Measurements from ENCODE around the gene LTO1. TPM values are rescaled to one million over a fixed set of nuclear protein-coding genes. Genes with fewer than 3 reads are reported as not detected.

LTO1 gene
- polyA plus RNA-seq, 1 of the 3 experiments (the other 2 are of a cell fraction), result 30.8 TPM

- H3K27ac ChIP-seq (ENCODE audit: low read depth in 2 of 2, low read length in 1 of 2), result no peak overlapping the region
- no peaks in the 10 kb centered on the region for H4K20me1 ChIP-seq (ENCODE audit: insufficient read depth)
- peaks cover 4% of the 10 kb centered on the region for H3F3A ChIP-seq (replicated peaks; ENCODE audit: insufficient read depth)
- WGBS (ENCODE audit: low lambda C conversion rate), result 77% methylated on average over 11 of the region's 11 CpGs
- H3K27me3 ChIP-seq (ENCODE audit: insufficient read depth), result no peaks in the 10 kb centered on the region
- H2AFZ ChIP-seq (ENCODE audit: low read depth), result no peak overlapping the region
- POLR2A ChIA-PET, result no interaction called here
- CTCF ChIA-PET, result interaction anchor here (0.6 to 4.9 kb wide), 20 partner anchors 8 to 795 kb away, joined by 3 to 55 read pairs (median 4); partner anchors contain the start of gene LTO1
- no peak for DNase-seq
- H3K79me2 ChIP-seq (ENCODE audit: insufficient read depth), result no peaks in the 10 kb centered on the region
- TF ChIP-seq PBX3 (IDR thresholded peaks at IDR 0.05) (no peak), CTCF (IDR thresholded peaks at IDR 0.05) (no peak), TEAD4 (IDR thresholded peaks at IDR 0.05; ENCODE audit: borderline replicate concordance, insufficient read depth) (no peak), NFIC (IDR thresholded peaks at IDR 0.05; ENCODE audit: borderline replicate concordance) (no peak), FOXJ3 (CRISPR knock-in tag; IDR thresholded peaks at IDR 0.05) (no peak), MXI1 (IDR thresholded peaks at IDR 0.05; ENCODE audit: low read depth, low read length) (no peak), IRF3 (IDR thresholded peaks at IDR 0.05; ENCODE audit: low read depth, low read length) (no peak), EP300 (IDR thresholded peaks at IDR 0.05; ENCODE audit: borderline replicate concordance in 1 of 2, low read depth in 1 of 2, low read length in 1 of 2) (no peak), ZBTB33 (IDR thresholded peaks at IDR 0.05; ENCODE audit: borderline replicate concordance, low read depth) (no peak), FOXM1 (IDR thresholded peaks at IDR 0.05; ENCODE audit: low read depth) (no peak), SMC3 (IDR thresholded peaks at IDR 0.05; ENCODE audit: low read depth, low read length) (no peak), RCOR1 (IDR thresholded peaks at IDR 0.05; ENCODE audit: low read length) (no peak), RAD21 (IDR thresholded peaks at IDR 0.05; ENCODE audit: low read length) (no peak), TAF1 (IDR thresholded peaks at IDR 0.05; ENCODE audit: borderline replicate concordance, low read depth, low read length) (no peak)
- no peak overlapping the region for H3K4me3 ChIP-seq (ENCODE audit: low read depth in 2 of 2, low read length in 1 of 2)
- H3K4me1 ChIP-seq (ENCODE audit: control insufficient read depth in 1 of 2, insufficient read depth in 2 of 2, low read depth in 1 of 2, low read length in 1 of 2), result no peaks in the 10 kb centered on the region; a peak in 1 of 4 replicates
- H3K9me3 ChIP-seq, result no peaks in the 10 kb centered on the region
- no peaks in the 10 kb centered on the region for H3K9me2 ChIP-seq
- H3K36me3 ChIP-seq (replicated peaks in 1 of 2; ENCODE audit: control insufficient read depth in 1 of 2, insufficient read depth in 2 of 2, low read length in 1 of 2), result no peaks in the 10 kb centered on the region
- no peak overlapping the region for H3K4me2 ChIP-seq
- H3K9ac ChIP-seq, result no peak overlapping the region
Measured at GRCh38 chr11:69684651-69685050, 9.5 kb upstream of the LTO1 start.
